HL-60 (cell line): ENCODE measurements around the gene FAM118A.

Experiments used
- GABPA ChIP-seq: IDR thresholded peaks from 2 replicates; pipeline ENCODE4 v1.6.1; 2012; ENCODE audit warnings: low read depth
- POLR2AphosphoS5 ChIP-seq: IDR thresholded peaks from 2 replicates; pipeline ENCODE4 v1.6.1; 2012; ENCODE audit warnings: low read depth
- TF ChIP-seq, protein P1 (sequence below): IDR thresholded peaks from one replicate; pipeline ENCODE4 v1.5.1; 2011; ENCODE audit warnings: low read length, control low read depth, inconsistent platforms; ENCODE audit not compliant: insufficient read depth
- TF ChIP-seq, protein P2 (sequence below): IDR thresholded peaks from 2 replicates; pipeline ENCODE4 v1.6.1; 2012; ENCODE audit warnings: low read depth; ENCODE audit not compliant: insufficient replicate concordance

DNA sequence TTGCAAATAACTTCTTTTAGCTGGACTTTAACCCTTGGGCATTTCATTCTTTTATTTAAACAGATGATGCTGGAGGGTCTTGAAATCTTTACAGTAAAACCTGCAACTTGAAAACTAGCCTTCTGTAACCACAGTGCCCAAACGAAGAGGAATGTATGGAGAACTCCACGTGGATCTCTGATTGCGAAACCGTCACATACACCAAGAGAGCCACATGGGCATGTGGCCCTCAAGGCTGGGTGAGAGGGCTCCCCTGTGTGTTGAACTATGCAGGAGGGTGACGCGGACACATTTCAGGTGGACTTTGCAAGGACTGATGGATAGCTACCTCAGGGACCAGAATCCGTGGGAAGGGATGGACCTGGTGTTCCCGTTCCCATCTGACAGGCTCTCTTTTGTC lies 30.6 kb downstream of the FAM118A start:
- TF ChIP-seq, protein P1, sequence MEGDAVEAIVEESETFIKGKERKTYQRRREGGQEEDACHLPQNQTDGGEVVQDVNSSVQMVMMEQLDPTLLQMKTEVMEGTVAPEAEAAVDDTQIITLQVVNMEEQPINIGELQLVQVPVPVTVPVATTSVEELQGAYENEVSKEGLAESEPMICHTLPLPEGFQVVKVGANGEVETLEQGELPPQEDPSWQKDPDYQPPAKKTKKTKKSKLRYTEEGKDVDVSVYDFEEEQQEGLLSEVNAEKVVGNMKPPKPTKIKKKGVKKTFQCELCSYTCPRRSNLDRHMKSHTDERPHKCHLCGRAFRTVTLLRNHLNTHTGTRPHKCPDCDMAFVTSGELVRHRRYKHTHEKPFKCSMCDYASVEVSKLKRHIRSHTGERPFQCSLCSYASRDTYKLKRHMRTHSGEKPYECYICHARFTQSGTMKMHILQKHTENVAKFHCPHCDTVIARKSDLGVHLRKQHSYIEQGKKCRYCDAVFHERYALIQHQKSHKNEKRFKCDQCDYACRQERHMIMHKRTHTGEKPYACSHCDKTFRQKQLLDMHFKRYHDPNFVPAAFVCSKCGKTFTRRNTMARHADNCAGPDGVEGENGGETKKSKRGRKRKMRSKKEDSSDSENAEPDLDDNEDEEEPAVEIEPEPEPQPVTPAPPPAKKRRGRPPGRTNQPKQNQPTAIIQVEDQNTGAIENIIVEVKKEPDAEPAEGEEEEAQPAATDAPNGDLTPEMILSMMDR, result no peak
- TF ChIP-seq POLR2AphosphoS5 (no peak), GABPA (no peak)
- TF ChIP-seq, protein P2, sequence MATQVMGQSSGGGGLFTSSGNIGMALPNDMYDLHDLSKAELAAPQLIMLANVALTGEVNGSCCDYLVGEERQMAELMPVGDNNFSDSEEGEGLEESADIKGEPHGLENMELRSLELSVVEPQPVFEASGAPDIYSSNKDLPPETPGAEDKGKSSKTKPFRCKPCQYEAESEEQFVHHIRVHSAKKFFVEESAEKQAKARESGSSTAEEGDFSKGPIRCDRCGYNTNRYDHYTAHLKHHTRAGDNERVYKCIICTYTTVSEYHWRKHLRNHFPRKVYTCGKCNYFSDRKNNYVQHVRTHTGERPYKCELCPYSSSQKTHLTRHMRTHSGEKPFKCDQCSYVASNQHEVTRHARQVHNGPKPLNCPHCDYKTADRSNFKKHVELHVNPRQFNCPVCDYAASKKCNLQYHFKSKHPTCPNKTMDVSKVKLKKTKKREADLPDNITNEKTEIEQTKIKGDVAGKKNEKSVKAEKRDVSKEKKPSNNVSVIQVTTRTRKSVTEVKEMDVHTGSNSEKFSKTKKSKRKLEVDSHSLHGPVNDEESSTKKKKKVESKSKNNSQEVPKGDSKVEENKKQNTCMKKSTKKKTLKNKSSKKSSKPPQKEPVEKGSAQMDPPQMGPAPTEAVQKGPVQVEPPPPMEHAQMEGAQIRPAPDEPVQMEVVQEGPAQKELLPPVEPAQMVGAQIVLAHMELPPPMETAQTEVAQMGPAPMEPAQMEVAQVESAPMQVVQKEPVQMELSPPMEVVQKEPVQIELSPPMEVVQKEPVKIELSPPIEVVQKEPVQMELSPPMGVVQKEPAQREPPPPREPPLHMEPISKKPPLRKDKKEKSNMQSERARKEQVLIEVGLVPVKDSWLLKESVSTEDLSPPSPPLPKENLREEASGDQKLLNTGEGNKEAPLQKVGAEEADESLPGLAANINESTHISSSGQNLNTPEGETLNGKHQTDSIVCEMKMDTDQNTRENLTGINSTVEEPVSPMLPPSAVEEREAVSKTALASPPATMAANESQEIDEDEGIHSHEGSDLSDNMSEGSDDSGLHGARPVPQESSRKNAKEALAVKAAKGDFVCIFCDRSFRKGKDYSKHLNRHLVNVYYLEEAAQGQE, result no peak
